Activated CD8-positive, alpha-beta T cell treated with anti-CD3 and anti-CD28 coated beads, Interleukin-2, amount 10 ng/mL, durations not matched to agents 7 days and 5 days (primary cell): ENCODE data around the gene SF3A2. TPM values are rescaled to one million over a fixed set of nuclear protein-coding genes. Genes with fewer than 3 reads are reported as not detected.
A peak's percentile ranks its signal among the peaks of the same experiment; 100 is the strongest.

Source experiments
- ATAC-seq: fragments of 150-1000 bp; cut with Tn5 transposase; one replicate; pipeline ENCODE4 v1.10.0; 2021; ENCODE audit warnings: moderate library complexity
- CTCF ChIA-PET: fragments of 350-600 bp; sonication (Branson Sonifier 250); formaldehyde crosslinking; loops from one replicate; lab custom pipeline; 2021; ENCODE audit warnings: antibody characterized with exemption; lab: Charles Lee
- POLR2A ChIA-PET: fragments of 350-600 bp; sonication (Branson Sonifier 250); formaldehyde crosslinking; loops from one replicate; lab custom pipeline; 2021; ENCODE audit warnings: antibody characterized with exemption; lab: Charles Lee
- DNase-seq: peaks from one replicate; pipeline ENCODE4 v3.0.0-alpha.2; 2020
- H3K27ac Mint-ChIP-seq: one replicate; pipeline ENCODE4 v1.8.0; 2021; ENCODE audit warnings: mild to moderate bottlenecking, mixed read lengths
- H3K27me3 Mint-ChIP-seq: one replicate; pipeline ENCODE4 v1.8.0; 2021; ENCODE audit warnings: low read depth, mixed read lengths
- H3K36me3 Mint-ChIP-seq: one replicate; pipeline ENCODE4 v1.8.0; 2021; ENCODE audit warnings: low read depth, mixed read lengths
- H3K4me1 Mint-ChIP-seq: one replicate; pipeline ENCODE4 v1.8.0; 2021; ENCODE audit warnings: low read depth, mixed read lengths
- H3K4me3 Mint-ChIP-seq: one replicate; pipeline ENCODE4 v1.8.0; 2021; ENCODE audit warnings: mild to moderate bottlenecking, mixed read lengths
- H3K9me3 Mint-ChIP-seq: one replicate; pipeline ENCODE4 v1.8.0; 2022; ENCODE audit warnings: mixed read lengths; ENCODE audit not compliant: insufficient read depth
- total RNA-seq, 2 experiments: library from RNA; stranded (reverse); gene quantifications; one replicate each; pipeline ENCODE4 v1.2.3, GENCODE V29; 2021

SF3A2 gene
- total RNA-seq, 2 experiments from 2014 or later = 157 to 163 TPM

DNA sequence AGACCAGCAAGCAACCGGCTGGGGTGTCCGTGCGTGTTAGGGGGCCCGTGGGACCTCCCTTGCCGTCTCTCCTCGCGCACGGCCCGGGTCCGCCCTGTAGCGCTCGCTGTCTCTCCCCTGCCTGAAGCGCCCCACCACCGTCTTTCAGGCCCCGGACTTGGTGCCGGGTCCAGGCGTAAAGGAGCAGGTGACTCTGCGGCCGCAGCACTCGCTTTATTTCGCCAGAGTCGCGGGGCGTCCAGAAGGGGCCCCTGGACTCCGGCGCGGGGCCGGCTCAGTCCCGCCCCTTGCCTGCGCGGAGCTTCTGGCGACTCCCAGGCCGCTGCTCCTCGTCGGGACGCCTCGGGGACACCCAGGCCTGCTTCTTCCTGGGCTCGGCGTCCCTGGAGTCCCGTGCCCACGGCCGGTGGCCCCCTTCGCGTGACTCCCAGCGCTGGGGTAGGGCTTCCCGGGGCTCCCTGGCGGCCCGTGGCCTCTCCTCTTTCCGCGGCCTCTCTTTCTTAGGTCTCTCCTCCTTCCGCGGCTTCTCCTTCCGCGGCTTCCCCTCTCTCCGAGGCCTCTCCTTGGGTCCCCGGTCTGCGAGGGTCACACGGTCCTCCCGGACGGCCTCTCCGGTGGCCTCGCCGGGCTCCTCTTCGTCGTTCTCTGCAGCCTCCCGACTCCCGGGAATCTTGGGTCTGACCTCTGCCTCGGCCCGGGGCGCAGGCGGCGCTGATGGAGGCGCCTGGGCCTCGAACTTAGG is 15.6 kb downstream of the SF3A2 start:
- Mint-ChIP-seq H3K4me1 (peaks cover 18% of the 10 kb centered on the region), H3K9me3 (no peaks in the 10 kb centered on the region), H3K27ac (no peak overlapping the region), H3K36me3 (peaks cover 7% of the 10 kb centered on the region), H3K4me3 (no peak overlapping the region), H3K27me3 (peaks cover 13% of the 10 kb centered on the region)
- CTCF ChIA-PET = interaction anchor here (1.0 to 4.3 kb wide), 3 partner anchors 10 to 22 kb away, joined by 4 to 22 read pairs (median 11); no protein-coding TSS in a partner anchor
- ATAC-seq (no peak), DNase-seq (no peak)
- POLR2A ChIA-PET = interaction anchor here (2.2 to 3.9 kb wide), 2 partner anchors 13 to 18 kb away, joined by 6 to 19 read pairs; no protein-coding TSS in a partner anchor

DNA sequence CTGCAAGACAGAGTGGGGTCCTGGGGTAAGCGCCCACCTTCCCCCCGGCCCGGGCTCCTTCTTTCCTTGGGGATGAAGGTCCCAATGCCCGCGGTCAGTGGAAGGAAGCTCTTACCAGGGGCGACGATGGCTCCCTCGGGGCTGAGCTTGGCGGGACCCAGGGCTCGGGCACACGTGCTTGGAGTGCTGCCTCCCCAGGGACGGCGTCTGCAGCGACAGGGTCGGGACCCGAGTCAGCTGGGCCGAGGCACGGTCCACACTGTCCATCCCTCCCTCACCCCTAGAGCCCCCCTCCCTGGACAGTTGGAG is 16.1 kb downstream of the SF3A2 start:
- DNase-seq (no peak), ATAC-seq (no peak)
- Mint-ChIP-seq H3K4me1 (peaks cover 22% of the 10 kb centered on the region), H3K36me3 (peaks cover 4% of the 10 kb centered on the region), H3K27ac (no peak overlapping the region), H3K27me3 (peaks cover 13% of the 10 kb centered on the region), H3K9me3 (no peaks in the 10 kb centered on the region), H3K4me3 (no peak overlapping the region)
- ChIA-PET POLR2A (interaction anchor here (1.2 to 3.9 kb wide), 3 partner anchors 14 to 169 kb away, joined by 3 to 19 read pairs (median 6); no protein-coding TSS in a partner anchor), CTCF (interaction anchor here (1.0 to 4.3 kb wide), 3 partner anchors 9 to 21 kb away, joined by 4 to 22 read pairs (median 11); no protein-coding TSS in a partner anchor)

DNA sequence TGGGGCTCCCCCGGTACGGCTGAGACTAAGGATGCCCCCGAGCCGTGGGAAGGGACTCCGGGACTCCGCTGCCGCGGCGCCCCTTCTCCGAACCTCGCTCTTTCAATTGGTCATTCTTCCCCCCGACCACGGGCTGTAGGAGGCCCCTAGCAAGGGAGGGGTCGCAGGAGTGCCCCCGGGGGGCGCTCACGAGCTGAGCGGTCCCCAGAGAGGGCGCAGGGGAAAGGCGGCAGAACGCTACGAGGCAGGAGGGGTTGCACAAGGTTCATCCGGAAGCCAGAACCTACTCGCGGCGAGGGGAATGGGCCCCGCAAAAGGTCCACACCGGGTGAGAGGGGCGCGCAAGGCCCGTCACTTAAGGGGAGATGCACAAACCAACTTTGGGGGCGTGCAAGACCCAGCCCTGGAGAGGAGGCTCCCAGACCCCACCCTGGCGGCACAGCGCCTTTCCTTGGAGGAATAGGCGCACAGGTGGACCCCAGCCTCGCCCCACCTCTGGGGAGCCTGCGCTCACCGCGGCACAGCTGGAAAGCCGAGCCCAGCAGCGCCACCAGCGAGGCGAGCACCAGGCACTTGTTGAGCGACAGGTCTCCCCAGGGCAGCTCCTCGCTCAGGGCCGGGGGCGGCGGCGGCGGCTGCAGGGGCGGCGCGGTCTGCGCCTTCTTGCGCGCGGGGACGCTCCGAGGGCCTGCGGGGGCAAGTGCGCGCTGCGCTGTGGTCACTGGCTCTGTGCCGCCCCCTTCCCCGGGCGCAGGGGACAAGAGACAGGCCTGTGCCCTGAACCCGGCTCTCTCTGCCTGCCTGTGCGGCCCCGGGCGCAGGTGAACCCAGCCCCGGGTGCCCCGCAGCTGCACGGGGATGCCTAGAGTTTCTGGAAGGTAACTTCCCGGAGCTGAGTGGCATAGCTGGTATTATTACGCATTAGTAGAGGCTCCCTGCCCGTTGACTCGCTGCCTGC is 16.8 kb downstream of the SF3A2 start:
- Mint-ChIP-seq H3K36me3 (peaks cover 4% of the 10 kb centered on the region), H3K27ac (no peak overlapping the region), H3K4me3 (peak overlapping the region; percentile 28), H3K27me3 (peaks cover 13% of the 10 kb centered on the region), H3K9me3 (no peaks in the 10 kb centered on the region), H3K4me1 (peaks cover 28% of the 10 kb centered on the region)
- ChIA-PET CTCF (interaction anchor here (1.0 to 4.3 kb wide), 3 partner anchors 8 to 21 kb away, joined by 4 to 22 read pairs (median 11); no protein-coding TSS in a partner anchor), POLR2A (interaction anchor here (1.2 to 3.9 kb wide), 3 partner anchors 14 to 170 kb away, joined by 3 to 19 read pairs (median 6); no protein-coding TSS in a partner anchor)
- ATAC-seq (no peak), DNase-seq (peak; percentile 47)

DNA sequence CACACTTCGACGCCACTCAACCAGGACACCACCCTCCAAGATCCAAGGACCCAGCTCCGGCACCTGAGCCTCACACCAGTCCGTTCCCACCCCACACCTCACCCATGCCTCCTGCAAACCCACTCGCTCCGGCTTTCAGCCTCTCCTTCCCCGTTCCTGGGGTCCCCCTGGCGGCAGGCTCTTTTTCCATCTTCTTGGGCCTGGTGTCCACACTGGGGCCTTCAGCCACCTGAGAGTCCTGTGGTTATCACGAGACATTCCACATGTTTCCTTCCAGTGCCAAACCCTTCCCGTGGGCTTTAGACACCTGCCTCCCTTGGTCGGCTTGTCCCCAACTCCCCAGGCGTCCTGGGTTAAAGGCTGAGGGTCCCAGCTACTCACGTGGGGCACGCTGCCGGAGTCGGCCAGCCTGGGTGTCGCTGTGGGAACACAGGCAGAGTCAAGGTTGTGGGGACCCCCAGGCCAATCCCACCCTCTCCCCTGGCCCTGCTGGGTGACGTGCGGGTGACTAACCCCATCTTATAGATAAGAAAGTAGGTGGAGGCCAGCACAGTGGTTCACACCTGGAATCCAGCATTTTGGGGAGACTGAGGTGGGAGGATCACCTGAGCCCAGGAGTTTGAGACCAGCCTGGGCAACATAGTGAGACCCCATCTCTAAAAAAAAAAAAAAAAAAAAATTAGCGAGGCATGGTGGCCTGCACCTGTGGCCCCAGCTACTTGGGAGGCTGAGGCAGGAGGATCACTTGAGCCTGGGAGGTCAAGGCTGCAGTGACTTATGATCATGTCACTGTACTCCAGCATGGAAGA is 17.6 kb downstream of the SF3A2 start:
- Mint-ChIP-seq H3K4me1 (peaks cover 32% of the 10 kb centered on the region), H3K27me3 (peaks cover 13% of the 10 kb centered on the region), H3K27ac (no peak overlapping the region), H3K4me3 (no peak overlapping the region), H3K36me3 (no peaks in the 10 kb centered on the region), H3K9me3 (no peaks in the 10 kb centered on the region)
- POLR2A ChIA-PET = interaction anchor here (1.2 to 3.9 kb wide), 3 partner anchors 15 to 170 kb away, joined by 3 to 19 read pairs (median 7); no protein-coding TSS in a partner anchor
- no peak for DNase-seq
- CTCF ChIA-PET = interaction anchor here (2.7 to 4.3 kb wide), 2 partner anchors 8 to 15 kb away, joined by 11 to 22 read pairs; no protein-coding TSS in a partner anchor
- ATAC-seq = no peak

DNA sequence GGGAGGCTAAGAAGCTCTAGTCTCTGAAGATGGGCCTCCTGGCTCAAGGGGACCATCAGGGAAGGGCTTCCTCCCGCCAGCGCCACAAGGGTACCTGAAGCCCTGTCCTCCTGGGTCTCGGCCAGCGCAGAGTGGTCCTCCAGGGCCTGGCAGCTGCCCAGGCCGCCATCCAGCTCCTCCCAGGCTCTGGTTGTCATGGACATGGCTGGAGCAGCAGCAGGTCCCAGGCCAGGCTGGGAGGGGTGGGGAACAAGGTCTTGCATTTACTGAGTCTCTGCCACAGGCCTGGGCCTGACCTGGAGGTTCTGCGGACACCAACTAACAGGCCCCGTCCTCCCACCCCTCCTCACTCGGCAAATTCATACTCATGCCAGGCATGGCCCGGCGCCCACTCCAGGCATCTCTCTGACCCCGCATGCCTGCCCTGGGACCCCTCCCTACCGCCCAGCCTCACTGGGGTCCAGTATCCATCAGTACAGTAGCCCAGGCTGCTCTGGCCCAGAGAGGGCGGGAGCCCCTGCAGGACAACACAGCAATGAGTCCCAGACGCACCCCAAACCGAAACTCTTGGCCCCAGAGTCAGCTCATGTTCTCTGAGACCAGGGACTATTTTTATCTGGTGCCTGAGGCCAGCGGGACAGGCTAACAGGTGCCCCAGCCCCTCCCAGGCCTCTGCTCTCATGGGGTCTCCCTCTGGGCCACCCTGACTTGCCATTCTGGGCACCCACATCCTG is 18.7 kb downstream of the SF3A2 start:
- no peaks in the 10 kb centered on the region for H3K36me3 Mint-ChIP-seq
- H3K27ac Mint-ChIP-seq = no peak overlapping the region
- H3K9me3 Mint-ChIP-seq = no peaks in the 10 kb centered on the region
- peaks cover 13% of the 10 kb centered on the region for H3K27me3 Mint-ChIP-seq
- DNase-seq (no peak), ATAC-seq (no peak)
- no peak overlapping the region for H3K4me3 Mint-ChIP-seq
- H3K4me1 Mint-ChIP-seq = peaks cover 38% of the 10 kb centered on the region
- ChIA-PET POLR2A (interaction anchor here (1.9 kb wide), 2 partner anchors 15 to 16 kb away, joined by 4 to 7 read pairs; no protein-coding TSS in a partner anchor), CTCF (interaction anchor here (4.3 kb wide), 1 partner anchor 16 kb away, joined by 22 read pairs; no protein-coding TSS in a partner anchor)

DNA sequence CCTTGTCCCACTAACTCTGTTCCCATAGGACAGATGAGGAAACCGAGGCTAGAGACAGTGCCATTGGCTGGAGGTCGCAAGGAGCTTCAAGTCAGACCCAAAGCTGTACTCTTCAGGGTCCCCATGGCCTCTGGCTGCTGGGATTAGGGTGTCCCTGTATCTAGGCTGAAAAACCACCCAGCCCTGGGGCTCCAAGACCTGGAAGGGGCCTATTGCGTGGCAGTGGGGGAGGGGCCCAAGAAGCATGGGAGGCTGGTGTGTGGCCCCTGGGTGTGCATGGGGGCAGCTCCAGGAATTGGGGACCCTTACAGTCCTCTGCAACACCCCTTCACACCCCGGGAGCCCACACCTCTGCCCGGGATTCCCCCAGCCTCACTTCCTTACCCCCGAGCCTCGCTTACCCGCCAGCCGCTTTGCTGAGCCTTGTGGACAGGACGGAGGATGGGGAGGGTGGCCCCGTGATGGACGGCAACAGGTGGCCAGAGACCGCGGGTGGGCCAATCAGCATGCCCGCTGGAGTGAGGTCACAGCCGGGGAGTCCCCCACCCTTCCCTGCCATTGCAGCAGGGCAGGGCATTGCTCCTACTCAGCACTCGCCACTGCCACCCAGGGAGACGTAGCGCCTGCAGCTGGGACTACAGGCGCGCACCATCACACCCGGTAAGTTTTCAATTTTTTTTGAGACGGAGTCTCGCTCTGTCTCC is 19.5 kb downstream of the SF3A2 start, which contains the start of gene JSRP1:
Gene JSRP1, minus strand, starts transcription at position 436 of the 704 bp plus-strand sequence. CDS start 1,103 bp downstream, outside the sequence.
- peaks cover 13% of the 10 kb centered on the region for H3K27me3 Mint-ChIP-seq
- H3K27ac Mint-ChIP-seq = peak within 1 kb of the TSS; percentile 70
- ChIA-PET CTCF (no interaction called here), POLR2A (interaction anchor here (0.7 to 1.9 kb wide), 3 partner anchors 14 to 32 kb away, joined by 3 to 7 read pairs (median 4); no protein-coding TSS in a partner anchor)
- H3K9me3 Mint-ChIP-seq = no peaks in the 10 kb centered on the region
- peaks cover 41% of the 10 kb centered on the region for H3K4me1 Mint-ChIP-seq
- H3K36me3 Mint-ChIP-seq = no peaks in the 10 kb centered on the region
- no peak within 1 kb of the TSS for H3K4me3 Mint-ChIP-seq
- DNase-seq (no peak), ATAC-seq (no peak)

DNA sequence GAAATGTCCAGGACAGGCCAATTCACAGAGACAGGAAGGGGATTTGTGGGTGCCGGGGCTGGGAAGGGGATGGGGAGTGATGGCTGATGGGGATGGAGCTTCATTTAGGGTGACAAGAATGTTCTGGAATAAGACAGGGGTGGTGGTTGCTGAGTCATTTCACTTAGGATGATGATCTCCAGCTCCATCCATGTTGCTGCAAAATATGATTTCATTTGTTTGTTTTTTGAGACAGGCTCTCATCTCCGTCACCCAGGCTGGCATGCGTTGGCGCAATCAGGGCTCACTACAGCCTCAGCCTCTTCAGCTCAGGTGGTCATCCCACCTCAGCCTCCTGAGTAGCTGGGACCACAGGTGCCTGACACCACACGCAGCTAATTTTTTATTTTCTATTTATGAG is 22.7 kb downstream of the SF3A2 start:
- DNase-seq (no peak), ATAC-seq (no peak)
- Mint-ChIP-seq H3K4me3 (no peak overlapping the region), H3K27me3 (no peaks in the 10 kb centered on the region), H3K9me3 (no peaks in the 10 kb centered on the region), H3K36me3 (no peaks in the 10 kb centered on the region), H3K27ac (peak overlapping the region; percentile 85), H3K4me1 (peaks cover 31% of the 10 kb centered on the region)
- ChIA-PET CTCF (interaction anchor here (0.6 to 1.1 kb wide), 4 partner anchors 21 to 691 kb away, joined by 3 to 5 read pairs (median 4); no protein-coding TSS in a partner anchor), POLR2A (interaction anchor here (1.3 to 1.4 kb wide), 3 partner anchors 9 to 68 kb away, joined by 5 to 10 read pairs (median 6); no protein-coding TSS in a partner anchor)

DNA sequence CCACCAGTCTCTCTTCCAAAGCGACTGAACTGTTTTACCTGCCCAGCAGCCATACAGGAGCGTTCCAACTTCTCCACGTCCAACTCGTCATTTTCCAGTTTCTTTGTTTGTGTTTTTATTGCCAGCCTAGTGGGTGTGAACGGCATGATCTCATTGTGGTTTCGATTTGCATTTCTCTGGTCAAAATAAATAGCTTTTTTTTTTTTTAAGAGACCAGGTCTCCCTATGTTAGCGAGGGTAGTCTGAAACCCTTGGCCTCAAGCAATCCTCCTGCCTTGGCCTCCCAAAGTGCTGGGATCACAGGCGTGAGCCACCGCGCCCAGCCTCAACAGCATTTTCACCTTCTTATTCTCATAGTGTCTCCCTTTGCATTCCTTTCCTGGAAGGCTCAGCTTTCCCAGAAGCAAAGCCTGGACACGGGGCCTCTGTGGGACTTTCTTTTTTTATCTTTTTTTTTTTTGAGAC is 23.7 kb downstream of the SF3A2 start:
- no peak overlapping the region for H3K4me3 Mint-ChIP-seq
- no peak for DNase-seq

DNA sequence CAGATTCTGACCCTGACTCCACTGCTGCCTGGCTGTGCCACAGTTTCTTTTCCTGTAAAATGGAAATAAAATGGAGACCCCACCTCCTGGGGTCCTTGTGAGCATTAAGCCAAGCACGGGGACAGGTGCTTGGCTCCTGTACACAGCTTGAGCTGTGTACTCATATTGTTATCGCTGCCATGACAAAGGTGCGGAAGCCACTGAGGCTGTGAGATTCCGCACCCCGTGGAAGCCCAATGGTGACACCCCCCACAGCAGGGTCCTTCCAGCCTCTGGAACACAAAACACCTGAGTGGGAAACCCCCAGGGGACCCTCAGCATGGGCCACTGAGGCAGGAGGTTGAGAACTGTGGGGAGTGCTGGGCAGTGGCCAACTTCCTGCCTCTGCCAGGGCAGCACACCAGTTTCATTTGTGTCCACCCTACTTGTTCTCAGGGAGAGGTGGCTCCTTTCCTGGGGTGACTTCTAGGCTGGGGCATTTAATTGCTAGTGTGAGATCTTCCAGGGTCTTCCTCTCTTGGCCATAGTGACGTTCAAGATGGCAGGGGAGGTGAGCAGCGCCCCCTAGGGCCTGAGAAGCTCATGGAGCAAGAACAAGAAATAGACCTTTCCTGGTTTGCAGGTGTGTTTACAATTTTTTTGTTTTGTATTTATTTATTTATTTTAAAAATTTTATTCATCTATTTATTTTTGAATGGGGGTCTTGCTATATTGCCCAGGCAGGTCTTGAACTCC is 25.0 kb downstream of the SF3A2 start:
- Mint-ChIP-seq H3K27ac (no peak overlapping the region), H3K9me3 (no peaks in the 10 kb centered on the region), H3K4me3 (no peak overlapping the region), H3K36me3 (no peaks in the 10 kb centered on the region), H3K27me3 (no peaks in the 10 kb centered on the region), H3K4me1 (peaks cover 34% of the 10 kb centered on the region)
- POLR2A ChIA-PET = interaction anchor here (1.0 to 1.8 kb wide), 3 partner anchors 9 to 359 kb away, joined by 3 to 4 read pairs (median 4); partner anchors contain the start of gene GADD45B
- DNase-seq (peak; percentile 74), ATAC-seq (peak; percentile 48)
- CTCF ChIA-PET = interaction anchor here (0.6 to 2.0 kb wide), 10 partner anchors 9 to 591 kb away, joined by 3 to 32 read pairs (median 3); no protein-coding TSS in a partner anchor

More for the DNA sequence above, 23.7 kb downstream of the SF3A2 start:
- Mint-ChIP-seq H3K4me1 (peaks cover 31% of the 10 kb centered on the region), H3K9me3 (no peaks in the 10 kb centered on the region), H3K27ac (peak overlapping the region; percentile 4), H3K27me3 (no peaks in the 10 kb centered on the region), H3K36me3 (no peaks in the 10 kb centered on the region)
- ChIA-PET POLR2A (interaction anchor here (1.3 to 1.4 kb wide), 2 partner anchors 8 to 10 kb away, joined by 6 to 10 read pairs; no protein-coding TSS in a partner anchor), CTCF (interaction anchor here (1.0 to 2.0 kb wide), 3 partner anchors 22 to 72 kb away, joined by 3 to 32 read pairs (median 5); no protein-coding TSS in a partner anchor)
- ATAC-seq = no peak
